Cardiac muscle cell (in vitro differentiated cells and primary cell): ENCODE data around the gene KCNS3. TPM values are rescaled to one million over a fixed set of nuclear protein-coding genes. Genes with fewer than 3 reads are reported as not detected.

Source experiments
- DNase-seq, 2 donors: peaks; one replicate each; pipeline versions ENCODE4 v3.0.0 to v3.0.0-alpha.2; 2010 to 2017; ENCODE audit warnings: low read depth in 1 of 2, low spot score in 1 of 2
- H3K27ac ChIP-seq: fragments of 200-600 bp; sonication (generic); 2 replicates; pipeline ENCODE4 v1.5.1; 2016
- H3K27me3 ChIP-seq: fragments of 200-600 bp; sonication (generic); 2 replicates; pipeline ENCODE4 v1.6.0; 2016; ENCODE audit warnings: control low read depth
- H3K36me3 ChIP-seq: fragments of 200-600 bp; sonication (generic); 2 replicates; pipeline ENCODE4 v1.5.1; 2016; ENCODE audit warnings: control low read depth
- H3K4me1 ChIP-seq: fragments of 200-600 bp; sonication (generic); 2 replicates; pipeline ENCODE4 v1.8.1; 2017; ENCODE audit warnings: low read depth, mild to moderate bottlenecking, mixed run types
- H3K4me3 ChIP-seq: fragments of 200-600 bp; sonication (generic); 2 replicates; pipeline ENCODE4 v1.5.1; 2016; ENCODE audit warnings: mild to moderate bottlenecking
- H3K9me3 ChIP-seq: fragments of 200-600 bp; sonication (generic); 2 replicates; pipeline ENCODE4 v1.5.1; 2017; ENCODE audit warnings: low read depth, mild to moderate bottlenecking, control low read depth
- polyA plus RNA-seq: library from polyadenylated mRNA; unstranded; fragments of >200 nt; fragmentation: Nextera tagmentation; extraction: Ambion mirVana; gene quantifications from 2 replicates; pipeline ENCODE4 v1.2.1, GENCODE V29; 2016
- total RNA-seq: library from RNA; depleted of rRNA; stranded (reverse); fragments of >200 nt; gene quantifications from 2 replicates; pipeline ENCODE4 v1.2.3, GENCODE V29; 2016
- TF ChIP-seq, protein P1 (sequence below): IDR thresholded peaks from 2 replicates; pipeline ENCODE4 v1.5.1; 2012; ENCODE audit warnings: low read depth, mild to moderate bottlenecking, low read length

Gene KCNS3
- total and polyA plus RNA-seq, 2 experiments from 2014 or later, result 3.7 to 10.5 TPM

DNA sequence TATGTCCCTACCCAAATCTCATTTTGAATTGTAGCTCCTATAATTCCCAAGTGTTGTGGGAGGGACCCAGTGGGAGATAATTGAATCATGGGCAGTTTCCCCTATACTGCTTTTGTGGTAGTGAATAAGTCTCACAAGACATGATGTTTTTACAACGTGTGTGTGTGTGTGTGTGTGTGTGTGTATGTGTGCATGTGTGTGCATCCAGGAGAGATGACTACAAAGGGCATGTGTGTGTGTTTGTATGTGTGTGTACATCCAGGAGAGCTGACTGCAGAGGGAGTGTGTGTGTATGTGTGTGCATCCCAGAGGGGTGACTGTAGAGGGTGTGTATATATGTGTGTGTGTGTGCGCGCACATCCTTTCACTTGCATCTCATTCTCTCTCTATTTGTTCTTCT is 86.7 kb downstream of the KCNS3 start:
- Histone ChIP-seq H3K36me3 (no peaks in the 10 kb centered on the region), H3K27ac (no peak overlapping the region), H3K4me1 (no peaks in the 10 kb centered on the region), H3K27me3 (no peaks in the 10 kb centered on the region), H3K9me3 (no peaks in the 10 kb centered on the region), H3K4me3 (no peak overlapping the region)
- TF ChIP-seq, protein P1, sequence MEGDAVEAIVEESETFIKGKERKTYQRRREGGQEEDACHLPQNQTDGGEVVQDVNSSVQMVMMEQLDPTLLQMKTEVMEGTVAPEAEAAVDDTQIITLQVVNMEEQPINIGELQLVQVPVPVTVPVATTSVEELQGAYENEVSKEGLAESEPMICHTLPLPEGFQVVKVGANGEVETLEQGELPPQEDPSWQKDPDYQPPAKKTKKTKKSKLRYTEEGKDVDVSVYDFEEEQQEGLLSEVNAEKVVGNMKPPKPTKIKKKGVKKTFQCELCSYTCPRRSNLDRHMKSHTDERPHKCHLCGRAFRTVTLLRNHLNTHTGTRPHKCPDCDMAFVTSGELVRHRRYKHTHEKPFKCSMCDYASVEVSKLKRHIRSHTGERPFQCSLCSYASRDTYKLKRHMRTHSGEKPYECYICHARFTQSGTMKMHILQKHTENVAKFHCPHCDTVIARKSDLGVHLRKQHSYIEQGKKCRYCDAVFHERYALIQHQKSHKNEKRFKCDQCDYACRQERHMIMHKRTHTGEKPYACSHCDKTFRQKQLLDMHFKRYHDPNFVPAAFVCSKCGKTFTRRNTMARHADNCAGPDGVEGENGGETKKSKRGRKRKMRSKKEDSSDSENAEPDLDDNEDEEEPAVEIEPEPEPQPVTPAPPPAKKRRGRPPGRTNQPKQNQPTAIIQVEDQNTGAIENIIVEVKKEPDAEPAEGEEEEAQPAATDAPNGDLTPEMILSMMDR, result no peak
- no peak for DNase-seq

DNA sequence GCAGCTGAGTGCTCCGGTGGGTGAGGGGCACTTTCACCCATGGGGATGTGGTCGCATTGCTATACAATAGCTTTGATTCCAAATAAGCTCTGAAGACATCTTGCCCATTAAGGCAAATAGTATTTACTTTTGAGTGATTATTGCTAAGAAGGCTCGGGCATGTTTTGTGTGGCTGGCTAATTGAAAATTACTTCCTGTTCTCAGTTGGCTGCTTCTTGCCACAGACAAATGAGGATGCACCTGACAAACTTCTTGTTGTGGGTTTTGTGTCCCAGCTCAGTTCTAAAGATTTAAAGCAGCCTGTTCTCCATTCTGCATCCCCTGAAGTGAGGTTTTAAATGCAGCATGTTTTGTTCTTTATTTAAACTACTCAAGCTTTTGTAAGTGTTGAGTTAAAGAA is 88.3 kb downstream of the KCNS3 start:
- Histone ChIP-seq H3K27ac (no peak overlapping the region), H3K4me1 (no peaks in the 10 kb centered on the region), H3K27me3 (no peaks in the 10 kb centered on the region), H3K36me3 (no peaks in the 10 kb centered on the region), H3K4me3 (no peak overlapping the region), H3K9me3 (no peaks in the 10 kb centered on the region)
- DNase-seq, result no peak
- TF ChIP-seq, protein P1, result no peak

DNA sequence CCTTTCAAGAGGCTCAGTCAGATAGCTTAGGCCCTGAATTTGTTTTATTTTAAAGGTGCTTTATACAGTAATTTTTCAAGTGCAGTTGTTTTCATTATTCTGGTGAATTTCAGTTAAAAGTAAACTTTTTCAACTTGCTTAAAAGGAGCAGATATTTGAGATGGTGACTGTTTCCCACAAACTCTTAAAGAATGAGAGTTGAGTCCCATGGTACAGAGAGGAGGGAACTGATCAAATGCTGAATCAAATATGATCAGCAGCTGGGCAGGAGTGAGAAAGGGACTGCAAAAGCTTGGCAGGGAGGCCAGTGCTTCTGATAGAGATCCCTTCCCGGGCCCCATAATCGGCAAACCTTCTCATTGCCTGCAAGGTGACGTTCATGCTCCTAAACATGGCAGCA is 91.2 kb downstream of the KCNS3 start:
- Histone ChIP-seq H3K4me1 (no peaks in the 10 kb centered on the region), H3K4me3 (no peak overlapping the region), H3K27me3 (no peaks in the 10 kb centered on the region), H3K36me3 (no peaks in the 10 kb centered on the region), H3K27ac (no peak overlapping the region), H3K9me3 (no peaks in the 10 kb centered on the region)
- TF ChIP-seq, protein P1, result no peak
- DNase-seq, result no peak

DNA sequence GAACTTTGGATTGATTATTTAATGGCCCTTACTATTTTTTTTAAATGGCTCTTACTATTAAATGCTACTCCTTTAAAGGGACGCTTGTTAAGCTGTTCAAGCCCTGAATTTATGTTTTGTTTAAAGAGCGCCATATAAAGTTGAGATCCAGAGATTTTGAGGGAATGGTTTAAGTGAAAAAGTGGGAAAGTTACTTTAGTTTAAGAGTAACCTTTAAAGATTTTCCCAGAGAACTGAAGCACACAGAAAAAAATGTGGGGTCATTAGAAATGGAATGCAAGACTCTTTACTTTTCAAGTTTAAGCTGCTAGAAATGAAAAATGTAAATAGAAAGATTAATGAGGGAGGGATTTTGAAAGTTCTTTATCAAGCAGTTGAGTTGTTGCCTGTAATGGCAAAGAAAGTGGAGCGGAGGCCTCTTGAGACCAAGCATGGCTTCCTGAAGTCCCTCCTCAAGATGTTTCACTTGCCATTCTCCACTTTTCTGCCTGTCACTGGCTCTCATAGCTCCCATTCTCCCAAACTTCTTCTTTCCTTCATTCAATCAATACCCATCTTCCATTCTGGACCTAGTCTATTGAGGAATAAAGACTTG is 93.2 kb downstream of the KCNS3 start:
- no peak for DNase-seq
- TF ChIP-seq, protein P1, result no peak
- Histone ChIP-seq H3K27me3 (no peaks in the 10 kb centered on the region), H3K4me1 (no peaks in the 10 kb centered on the region), H3K36me3 (no peaks in the 10 kb centered on the region), H3K9me3 (no peaks in the 10 kb centered on the region), H3K4me3 (no peak overlapping the region), H3K27ac (no peak overlapping the region)

DNA sequence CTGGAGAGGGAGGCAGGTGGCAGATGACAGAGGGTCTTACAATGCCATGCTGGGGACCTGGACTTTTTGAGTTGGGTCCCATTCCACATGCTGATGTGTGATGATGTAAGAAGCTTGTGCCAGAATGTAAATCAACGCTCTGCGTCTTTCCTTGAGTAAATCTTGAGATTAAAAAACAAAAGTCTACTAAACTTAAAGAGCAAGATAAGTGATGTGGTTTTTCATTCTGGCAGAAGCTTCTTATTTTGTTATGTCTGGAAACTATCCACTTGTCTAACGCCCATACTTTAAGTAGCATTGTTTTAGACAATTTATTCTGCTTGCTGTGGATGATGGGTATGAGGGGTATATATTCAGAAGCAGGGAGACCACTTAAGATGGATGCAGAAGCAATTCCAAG is 94.5 kb downstream of the KCNS3 start:
- H3K27me3 ChIP-seq, result no peaks in the 10 kb centered on the region
- TF ChIP-seq, protein P1, result no peak
- peak in 1 of 2 donors; percentile 3 for DNase-seq
- H3K4me3 ChIP-seq, result no peak overlapping the region
- H3K9me3 ChIP-seq, result no peaks in the 10 kb centered on the region
- H3K27ac ChIP-seq, result no peak overlapping the region
- no peaks in the 10 kb centered on the region for H3K36me3 ChIP-seq
- H3K4me1 ChIP-seq, result peaks cover 5% of the 10 kb centered on the region
